ENCODE data around the gene KIF12.

KIF12 gene

DNA sequence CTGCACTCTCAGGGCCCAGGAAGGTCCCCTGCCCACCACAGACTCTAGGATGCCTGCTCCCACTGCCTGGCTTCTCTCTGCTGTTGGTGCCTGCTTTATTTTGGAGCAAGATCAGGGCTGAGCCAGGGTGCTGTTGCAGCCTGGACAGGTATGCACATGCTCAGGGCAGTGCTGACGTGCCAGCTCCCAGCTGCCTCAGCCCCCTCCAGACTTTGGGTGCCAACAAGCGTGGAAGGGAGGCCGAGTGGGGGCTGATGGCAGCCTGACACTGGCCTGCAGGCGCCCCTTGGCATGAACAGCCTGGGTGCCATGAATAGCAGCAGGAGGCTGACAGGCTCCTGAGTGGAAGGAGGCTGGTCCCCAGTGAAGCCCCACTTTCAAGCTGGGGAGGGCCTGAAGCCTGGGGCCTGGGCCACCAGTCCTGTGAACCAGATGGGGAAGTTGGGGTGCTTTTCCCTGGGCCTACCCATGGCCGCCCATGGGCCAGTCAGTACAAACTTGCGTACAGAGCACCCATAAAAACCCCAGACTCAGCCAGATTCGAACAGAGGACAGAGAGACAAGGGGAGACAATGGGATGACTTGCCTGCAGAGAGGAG is 27.8 kb downstream of the KIF12 start:
- no peak overlapping the region for H3K4me3 ChIP-seq (ENCODE audit: low read depth, low read length)
- in situ Hi-C loops (cut with HindIII; ENCODE audit: low pct_ligation_motif_present, low sequenced_read_pairs) = no loop called here
- no peak overlapping the region for H3K27ac ChIP-seq
- no peaks in the 10 kb centered on the region for H3K36me3 ChIP-seq (replicated peaks)
- TF ChIP-seq, protein P1, sequence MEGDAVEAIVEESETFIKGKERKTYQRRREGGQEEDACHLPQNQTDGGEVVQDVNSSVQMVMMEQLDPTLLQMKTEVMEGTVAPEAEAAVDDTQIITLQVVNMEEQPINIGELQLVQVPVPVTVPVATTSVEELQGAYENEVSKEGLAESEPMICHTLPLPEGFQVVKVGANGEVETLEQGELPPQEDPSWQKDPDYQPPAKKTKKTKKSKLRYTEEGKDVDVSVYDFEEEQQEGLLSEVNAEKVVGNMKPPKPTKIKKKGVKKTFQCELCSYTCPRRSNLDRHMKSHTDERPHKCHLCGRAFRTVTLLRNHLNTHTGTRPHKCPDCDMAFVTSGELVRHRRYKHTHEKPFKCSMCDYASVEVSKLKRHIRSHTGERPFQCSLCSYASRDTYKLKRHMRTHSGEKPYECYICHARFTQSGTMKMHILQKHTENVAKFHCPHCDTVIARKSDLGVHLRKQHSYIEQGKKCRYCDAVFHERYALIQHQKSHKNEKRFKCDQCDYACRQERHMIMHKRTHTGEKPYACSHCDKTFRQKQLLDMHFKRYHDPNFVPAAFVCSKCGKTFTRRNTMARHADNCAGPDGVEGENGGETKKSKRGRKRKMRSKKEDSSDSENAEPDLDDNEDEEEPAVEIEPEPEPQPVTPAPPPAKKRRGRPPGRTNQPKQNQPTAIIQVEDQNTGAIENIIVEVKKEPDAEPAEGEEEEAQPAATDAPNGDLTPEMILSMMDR (IDR thresholded peaks at IDR 0.05; ENCODE audit: low read depth, low read length, missing control alignments) = no peak
- peaks cover 6% of the 10 kb centered on the region for H3K27me3 ChIP-seq (replicated peaks)
- no peak for DNase-seq

DNA sequence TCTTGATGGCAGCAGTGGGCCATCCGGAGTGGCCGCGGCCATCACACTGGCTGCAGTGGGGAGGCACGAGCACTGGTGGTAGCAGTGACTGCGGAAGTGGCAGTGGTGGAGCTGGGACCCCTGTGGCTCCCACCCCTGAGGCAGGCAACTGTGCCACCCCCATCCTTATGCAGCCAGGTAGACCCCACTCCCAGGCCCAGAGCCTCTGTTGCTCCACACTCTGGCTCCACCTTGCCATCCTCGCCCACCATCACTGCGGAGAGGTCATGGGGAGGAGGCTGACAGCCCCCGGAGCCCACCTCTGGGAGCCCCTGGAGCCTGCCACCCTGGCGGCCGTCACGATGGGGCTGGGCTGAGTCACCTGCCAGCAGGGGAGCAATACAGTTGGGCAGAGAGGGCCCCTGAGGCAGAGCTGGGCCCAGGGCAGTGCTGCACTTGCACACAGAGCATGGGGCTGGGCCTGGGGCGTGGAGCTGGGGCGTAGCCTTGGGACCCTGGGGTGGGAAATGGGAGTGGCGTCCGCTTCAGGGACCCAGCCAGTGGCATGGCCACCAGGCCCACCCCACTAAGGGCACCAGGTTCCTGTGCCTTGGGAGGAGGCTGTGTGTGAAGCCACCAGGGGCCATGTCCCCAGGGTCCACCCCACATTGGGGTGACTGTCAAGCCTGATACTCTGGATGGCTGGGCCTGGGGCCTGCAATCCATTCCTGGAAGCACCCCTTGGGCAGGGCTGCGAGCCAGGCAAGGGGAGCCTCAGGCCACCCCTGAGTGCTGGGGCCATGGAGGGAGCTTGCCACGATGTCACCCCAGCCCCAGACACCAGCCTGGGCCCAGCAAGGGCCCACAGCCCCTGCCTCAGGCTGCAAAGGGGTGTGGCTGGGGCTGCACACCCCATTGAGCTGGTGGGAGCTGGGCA is 28.6 kb downstream of the KIF12 start:
- in situ Hi-C loops (cut with HindIII; ENCODE audit: low pct_ligation_motif_present, low sequenced_read_pairs) = no loop called here
- peaks cover 4% of the 10 kb centered on the region for H3K27me3 ChIP-seq (replicated peaks)

DNA sequence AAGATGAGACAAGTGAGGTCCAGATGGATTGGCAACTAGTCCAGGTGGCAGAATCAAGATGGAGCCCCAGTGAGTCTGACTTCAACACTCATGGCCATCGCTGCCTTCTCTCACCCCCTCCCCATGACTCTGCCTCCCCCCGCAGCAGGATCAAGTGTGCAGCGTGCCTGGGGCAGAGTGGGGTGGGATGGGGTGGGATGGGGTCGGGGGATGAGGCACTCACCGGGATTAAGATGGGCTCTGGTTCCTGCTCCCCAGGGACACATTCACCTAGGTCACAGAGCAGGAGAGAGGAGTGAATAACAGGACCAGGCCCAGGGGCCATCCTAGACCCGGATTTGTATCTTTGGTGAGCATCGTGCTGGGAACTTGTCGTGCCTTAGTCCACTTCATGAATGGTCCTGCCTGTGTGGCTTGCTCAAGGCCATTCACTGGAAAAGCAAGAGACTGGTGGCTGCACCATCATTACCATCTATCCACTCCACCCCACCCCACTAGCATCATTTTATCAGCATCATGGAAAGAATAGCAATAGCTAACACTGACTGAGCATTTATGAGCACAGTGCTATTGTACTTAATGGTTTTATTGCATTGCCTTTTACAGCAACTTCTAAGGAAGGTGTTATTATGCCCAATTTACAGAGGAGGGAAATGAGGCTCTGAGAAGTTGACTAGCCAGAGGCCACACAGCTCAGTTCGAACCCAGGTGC is 29.5 kb downstream of the KIF12 start:
- DNase-seq = no peak
- no peak overlapping the region for H3K4me3 ChIP-seq (ENCODE audit: low read depth, low read length)
- H3K27me3 ChIP-seq (replicated peaks) = no peaks in the 10 kb centered on the region
- no peak overlapping the region for H3K27ac ChIP-seq
- in situ Hi-C loops (cut with HindIII; ENCODE audit: low pct_ligation_motif_present, low sequenced_read_pairs) = no loop called here
- TF ChIP-seq, protein P1 (IDR thresholded peaks at IDR 0.05; ENCODE audit: low read depth, low read length, missing control alignments) = no peak
- no peaks in the 10 kb centered on the region for H3K36me3 ChIP-seq (replicated peaks)

More for the DNA sequence above, 28.6 kb downstream of the KIF12 start:
- H3K36me3 ChIP-seq (replicated peaks) = no peaks in the 10 kb centered on the region
- no peak overlapping the region for H3K27ac ChIP-seq
- DNase-seq = no peak
- TF ChIP-seq, protein P1 (IDR thresholded peaks at IDR 0.05; ENCODE audit: low read depth, low read length, missing control alignments) = no peak
- H3K4me3 ChIP-seq (ENCODE audit: low read depth, low read length) = no peak overlapping the region

DNA sequence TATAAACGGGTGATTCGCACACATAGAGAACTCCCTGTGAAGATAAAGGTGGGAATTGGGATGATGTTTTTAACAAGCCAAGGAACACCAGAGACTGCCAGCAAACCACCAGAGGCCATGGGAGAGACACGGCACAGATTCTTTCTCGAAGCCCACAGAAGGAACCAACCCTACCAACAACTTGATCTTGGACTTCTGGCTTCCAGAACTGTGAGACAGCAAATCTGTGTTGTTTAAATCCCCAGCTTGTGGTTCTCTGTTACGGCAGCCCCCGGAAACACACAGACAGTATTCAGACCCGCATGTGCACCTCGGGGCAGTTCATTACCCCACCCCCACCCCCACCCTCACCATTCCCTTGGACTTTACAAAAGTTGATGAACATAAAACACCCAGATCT is 33.8 kb downstream of the KIF12 start:
- Histone ChIP-seq H3K27me3 (replicated peaks) (peaks cover 2% of the 10 kb centered on the region), H3K4me3 (ENCODE audit: low read depth, low read length) (no peak overlapping the region), H3K36me3 (replicated peaks) (no peaks in the 10 kb centered on the region), H3K27ac (no peak overlapping the region)
- in situ Hi-C loops (cut with HindIII; ENCODE audit: low pct_ligation_motif_present, low sequenced_read_pairs) = no loop called here
- DNase-seq = no peak
- TF ChIP-seq, protein P1 (IDR thresholded peaks at IDR 0.05; ENCODE audit: low read depth, low read length, missing control alignments) = no peak

DNA sequence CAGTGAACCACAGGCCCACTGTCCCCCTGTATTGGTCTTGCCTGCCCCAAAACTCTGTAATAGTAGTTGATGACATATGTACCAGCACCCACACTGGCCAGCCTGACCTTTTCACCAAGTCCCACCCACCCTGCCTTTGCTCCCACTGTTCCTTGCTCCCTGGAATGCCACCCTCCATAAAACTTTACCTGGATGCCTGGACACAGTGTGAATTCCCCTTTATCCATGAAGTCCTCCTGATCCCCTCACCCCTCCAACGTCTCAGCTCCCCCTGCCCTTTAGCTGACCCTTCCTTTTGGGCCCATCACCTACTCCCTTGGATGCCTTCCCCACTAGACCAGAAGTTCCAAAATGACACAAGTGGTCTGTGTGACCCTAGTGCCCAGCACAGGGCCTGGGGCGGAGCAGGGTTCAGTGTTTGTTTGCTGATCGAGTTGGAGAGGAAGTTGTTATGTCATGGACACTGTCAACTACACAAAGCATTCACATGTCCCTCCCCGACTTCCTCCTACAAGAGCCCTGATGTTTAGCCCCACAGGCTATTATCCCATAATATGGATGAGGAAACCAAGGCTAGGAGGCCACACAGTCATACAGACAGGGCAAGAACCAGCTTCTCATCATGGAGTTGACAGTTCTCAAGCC is 37.1 kb downstream of the KIF12 start:
- TF ChIP-seq, protein P1 (IDR thresholded peaks at IDR 0.05; ENCODE audit: low read depth, low read length, missing control alignments) = no peak
- no peak for DNase-seq
- Histone ChIP-seq H3K36me3 (replicated peaks) (no peaks in the 10 kb centered on the region), H3K4me3 (ENCODE audit: low read depth, low read length) (no peak overlapping the region), H3K27me3 (replicated peaks) (peaks cover 2% of the 10 kb centered on the region), H3K27ac (no peak overlapping the region)
- in situ Hi-C loops (cut with HindIII; ENCODE audit: low pct_ligation_motif_present, low sequenced_read_pairs) = no loop called here

All from brain microvascular endothelial cell (primary cell).